ENCODE data around the gene EEFSEC. TPM values are rescaled to one million over a fixed set of nuclear protein-coding genes. Genes with fewer than 3 reads are reported as not detected.

EEFSEC gene
- total RNA-seq, 1 experiment from 2014 or later = 14.0 TPM

- H3K9me3 Mint-ChIP-seq (ENCODE audit: unreplicated experiment) = no peaks in the 10 kb centered on the region
- TF ChIP-seq, protein P1, sequence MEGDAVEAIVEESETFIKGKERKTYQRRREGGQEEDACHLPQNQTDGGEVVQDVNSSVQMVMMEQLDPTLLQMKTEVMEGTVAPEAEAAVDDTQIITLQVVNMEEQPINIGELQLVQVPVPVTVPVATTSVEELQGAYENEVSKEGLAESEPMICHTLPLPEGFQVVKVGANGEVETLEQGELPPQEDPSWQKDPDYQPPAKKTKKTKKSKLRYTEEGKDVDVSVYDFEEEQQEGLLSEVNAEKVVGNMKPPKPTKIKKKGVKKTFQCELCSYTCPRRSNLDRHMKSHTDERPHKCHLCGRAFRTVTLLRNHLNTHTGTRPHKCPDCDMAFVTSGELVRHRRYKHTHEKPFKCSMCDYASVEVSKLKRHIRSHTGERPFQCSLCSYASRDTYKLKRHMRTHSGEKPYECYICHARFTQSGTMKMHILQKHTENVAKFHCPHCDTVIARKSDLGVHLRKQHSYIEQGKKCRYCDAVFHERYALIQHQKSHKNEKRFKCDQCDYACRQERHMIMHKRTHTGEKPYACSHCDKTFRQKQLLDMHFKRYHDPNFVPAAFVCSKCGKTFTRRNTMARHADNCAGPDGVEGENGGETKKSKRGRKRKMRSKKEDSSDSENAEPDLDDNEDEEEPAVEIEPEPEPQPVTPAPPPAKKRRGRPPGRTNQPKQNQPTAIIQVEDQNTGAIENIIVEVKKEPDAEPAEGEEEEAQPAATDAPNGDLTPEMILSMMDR (IDR thresholded peaks at IDR 0.05; ENCODE audit: insufficient read depth in 1 of 2, low read depth in 1 of 2, low read length in 1 of 2, severe bottlenecking in 1 of 2, unreplicated experiment in 1 of 2) = no peak
- H3K27ac Mint-ChIP-seq (ENCODE audit: unreplicated experiment) = no peak overlapping the region
- CTCF ChIA-PET = interaction anchor here (0.6 kb wide), 1 partner anchor 35 kb away, joined by 3 read pairs; no protein-coding TSS in a partner anchor
- POLR2A ChIA-PET = no interaction called here
- intact Hi-C loops (cut with micrococcal nuclease; ENCODE audit: unreplicated experiment) = no loop called here
- H3K36me3 ChIP-seq (ENCODE audit: control insufficient read depth, insufficient read depth, low read length) = no peaks in the 10 kb centered on the region
- H3K9me3 ChIP-seq = no peaks in the 10 kb centered on the region; the same call in 1 of the 2 replicates
- DNase-seq = no peak
- H3K4me3 ChIP-seq (ENCODE audit: low read depth, low read length) = no peak overlapping the region
- no peaks in the 10 kb centered on the region for H3K27me3 Mint-ChIP-seq (ENCODE audit: insufficient read depth, unreplicated experiment)
- H3K4me3 Mint-ChIP-seq (ENCODE audit: unreplicated experiment) = no peak overlapping the region
- peaks cover 16% of the 10 kb centered on the region for H3K4me1 Mint-ChIP-seq (ENCODE audit: low read depth, unreplicated experiment)
- no TSS peak for BruUV-seq (replicated peaks)
- no peaks in the 10 kb centered on the region for H3K27me3 ChIP-seq (replicated peaks; ENCODE audit: control insufficient read depth, insufficient read depth, low read length)
- H3K4me1 ChIP-seq = peaks cover 25% of the 10 kb centered on the region
- H3K36me3 Mint-ChIP-seq (ENCODE audit: insufficient read depth, unreplicated experiment) = peaks cover 16% of the 10 kb centered on the region
These were observed 99.9 kb downstream of the EEFSEC start for GRCh38 chr3:128253150-128253549.

- H3K27ac Mint-ChIP-seq (ENCODE audit: unreplicated experiment) = no peak overlapping the region
- H3K4me3 Mint-ChIP-seq (ENCODE audit: unreplicated experiment) = no peak overlapping the region
- POLR2A ChIA-PET = no interaction called here
These were observed 100.8 kb downstream of the EEFSEC start for GRCh38 chr3:128254066-128254590.

GRCh38 chr3:128254967-128255366 lies 101.7 kb downstream of the EEFSEC start:
- H3K36me3 Mint-ChIP-seq (ENCODE audit: insufficient read depth, unreplicated experiment) = peaks cover 10% of the 10 kb centered on the region
- peaks cover 10% of the 10 kb centered on the region for H3K9me3 Mint-ChIP-seq (ENCODE audit: unreplicated experiment)
- TF ChIP-seq, protein P1 (IDR thresholded peaks at IDR 0.05; ENCODE audit: insufficient read depth in 1 of 2, low read depth in 1 of 2, low read length in 1 of 2, severe bottlenecking in 1 of 2, unreplicated experiment in 1 of 2) = peak in 1 of 2 experiments; percentile 10
- intact Hi-C loops (cut with micrococcal nuclease; ENCODE audit: unreplicated experiment) = no loop called here
- Histone ChIP-seq H3K27me3 (replicated peaks; ENCODE audit: control insufficient read depth, insufficient read depth, low read length) (no peaks in the 10 kb centered on the region), H3K9me3 (no peaks in the 10 kb centered on the region; the same call in 1 of the 2 replicates), H3K36me3 (ENCODE audit: control insufficient read depth, insufficient read depth, low read length) (no peaks in the 10 kb centered on the region), H3K4me3 (ENCODE audit: low read depth, low read length) (no peak overlapping the region), H3K4me1 (peaks cover 25% of the 10 kb centered on the region)
- no peak overlapping the region for H3K27ac Mint-ChIP-seq (ENCODE audit: unreplicated experiment)
- DNase-seq = peak in 1 of 2 experiments; percentile 12
- ChIA-PET CTCF (no interaction called here), POLR2A (no interaction called here)
- H3K4me3 Mint-ChIP-seq (ENCODE audit: unreplicated experiment) = no peak overlapping the region
- H3K27me3 Mint-ChIP-seq (ENCODE audit: insufficient read depth, unreplicated experiment) = no peaks in the 10 kb centered on the region
- BruUV-seq (replicated peaks) = no TSS peak
- peaks cover 16% of the 10 kb centered on the region for H3K4me1 Mint-ChIP-seq (ENCODE audit: low read depth, unreplicated experiment)

More at GRCh38 chr3:128254066-128254590, 100.8 kb downstream of the EEFSEC start:
- Mint-ChIP-seq H3K4me1 (ENCODE audit: low read depth, unreplicated experiment) (peaks cover 16% of the 10 kb centered on the region), H3K27me3 (ENCODE audit: insufficient read depth, unreplicated experiment) (no peaks in the 10 kb centered on the region), H3K9me3 (ENCODE audit: unreplicated experiment) (peaks cover 1% of the 10 kb centered on the region), H3K36me3 (ENCODE audit: insufficient read depth, unreplicated experiment) (peaks cover 16% of the 10 kb centered on the region)
- H3K27me3 ChIP-seq (replicated peaks; ENCODE audit: control insufficient read depth, insufficient read depth, low read length) = no peaks in the 10 kb centered on the region
- CTCF ChIA-PET = interaction anchor here (0.6 kb wide), 1 partner anchor 1366 kb away, joined by 5 read pairs; no protein-coding TSS in a partner anchor
- TF ChIP-seq, protein P1 (IDR thresholded peaks at IDR 0.05; ENCODE audit: insufficient read depth in 1 of 2, low read depth in 1 of 2, low read length in 1 of 2, severe bottlenecking in 1 of 2, unreplicated experiment in 1 of 2) = no peak
- no peaks in the 10 kb centered on the region; the same call in 1 of the 2 replicates for H3K9me3 ChIP-seq
- intact Hi-C loops (cut with micrococcal nuclease; ENCODE audit: unreplicated experiment) = no loop called here
- no peaks in the 10 kb centered on the region for H3K36me3 ChIP-seq (ENCODE audit: control insufficient read depth, insufficient read depth, low read length)
- no peak for DNase-seq
- no peak overlapping the region for H3K4me3 ChIP-seq (ENCODE audit: low read depth, low read length)
- no TSS peak for BruUV-seq (replicated peaks)
- peaks cover 25% of the 10 kb centered on the region for H3K4me1 ChIP-seq
